PFSK-1 (cell line): ENCODE data around the gene SDK1.

Experiments used
- POLR2AphosphoS5 ChIP-seq: IDR thresholded peaks from 2 replicates; pipeline ENCODE4 v1.6.1; 2012; ENCODE audit warnings: low read depth, mild to moderate bottlenecking, control low read depth, low read length, moderate library complexity
- SIN3A ChIP-seq: IDR thresholded peaks from 2 replicates; pipeline ENCODE4 v1.6.1; 2012; ENCODE audit warnings: mild to moderate bottlenecking, low read length, moderate library complexity, borderline replicate concordance; ENCODE audit not compliant: insufficient read depth
- TAF1 ChIP-seq: IDR thresholded peaks from 2 replicates; pipeline ENCODE4 v1.6.1; 2012; ENCODE audit warnings: low read length, control low read depth, borderline replicate concordance; ENCODE audit not compliant: insufficient read depth
- TF ChIP-seq, protein P1 (sequence below), 2 experiments: IDR thresholded peaks; 2 replicates each; pipeline versions ENCODE4 v1.6.1 to v1.8.0; 2011 to 2012; ENCODE audit warnings: low read depth in 2 of 2, low read length in 2 of 2, control low read depth in 1 of 2, inconsistent platforms in 1 of 2, mild to moderate bottlenecking in 1 of 2, moderate library complexity in 1 of 2; ENCODE audit not compliant: insufficient read depth in 1 of 2

DNA sequence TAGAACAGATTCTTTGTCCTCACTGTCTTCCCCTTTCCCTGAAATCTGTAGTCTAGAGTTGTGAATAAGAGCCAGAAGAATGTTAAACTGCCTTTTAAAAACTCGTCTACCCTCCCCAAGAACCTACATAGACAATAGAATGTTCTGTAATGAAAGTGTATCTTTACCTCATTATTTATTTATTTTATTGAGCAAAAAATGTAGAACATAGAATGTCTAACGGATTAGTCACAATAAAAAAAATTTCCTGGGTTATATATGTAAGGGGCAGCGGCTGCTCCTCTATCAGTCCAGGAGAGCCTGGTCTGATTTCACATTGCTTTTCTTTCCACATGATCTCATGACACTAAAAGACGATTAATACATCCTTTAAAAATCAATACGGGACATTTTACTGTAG lies 135.7 kb downstream of the SDK1 start:
- TF ChIP-seq SIN3A (no peak), POLR2AphosphoS5 (no peak), TAF1 (no peak)
- TF ChIP-seq, protein P1, sequence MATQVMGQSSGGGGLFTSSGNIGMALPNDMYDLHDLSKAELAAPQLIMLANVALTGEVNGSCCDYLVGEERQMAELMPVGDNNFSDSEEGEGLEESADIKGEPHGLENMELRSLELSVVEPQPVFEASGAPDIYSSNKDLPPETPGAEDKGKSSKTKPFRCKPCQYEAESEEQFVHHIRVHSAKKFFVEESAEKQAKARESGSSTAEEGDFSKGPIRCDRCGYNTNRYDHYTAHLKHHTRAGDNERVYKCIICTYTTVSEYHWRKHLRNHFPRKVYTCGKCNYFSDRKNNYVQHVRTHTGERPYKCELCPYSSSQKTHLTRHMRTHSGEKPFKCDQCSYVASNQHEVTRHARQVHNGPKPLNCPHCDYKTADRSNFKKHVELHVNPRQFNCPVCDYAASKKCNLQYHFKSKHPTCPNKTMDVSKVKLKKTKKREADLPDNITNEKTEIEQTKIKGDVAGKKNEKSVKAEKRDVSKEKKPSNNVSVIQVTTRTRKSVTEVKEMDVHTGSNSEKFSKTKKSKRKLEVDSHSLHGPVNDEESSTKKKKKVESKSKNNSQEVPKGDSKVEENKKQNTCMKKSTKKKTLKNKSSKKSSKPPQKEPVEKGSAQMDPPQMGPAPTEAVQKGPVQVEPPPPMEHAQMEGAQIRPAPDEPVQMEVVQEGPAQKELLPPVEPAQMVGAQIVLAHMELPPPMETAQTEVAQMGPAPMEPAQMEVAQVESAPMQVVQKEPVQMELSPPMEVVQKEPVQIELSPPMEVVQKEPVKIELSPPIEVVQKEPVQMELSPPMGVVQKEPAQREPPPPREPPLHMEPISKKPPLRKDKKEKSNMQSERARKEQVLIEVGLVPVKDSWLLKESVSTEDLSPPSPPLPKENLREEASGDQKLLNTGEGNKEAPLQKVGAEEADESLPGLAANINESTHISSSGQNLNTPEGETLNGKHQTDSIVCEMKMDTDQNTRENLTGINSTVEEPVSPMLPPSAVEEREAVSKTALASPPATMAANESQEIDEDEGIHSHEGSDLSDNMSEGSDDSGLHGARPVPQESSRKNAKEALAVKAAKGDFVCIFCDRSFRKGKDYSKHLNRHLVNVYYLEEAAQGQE (IDR thresholded peaks at IDR 0.05; ENCODE audit: insufficient read depth in 1 of 2, low read depth in 2 of 2, low read length in 2 of 2): no peak
